Suppressor macrophage treated with lipopolysaccharide for 4 hours (primary cell): ENCODE data around the gene FBLN7.
A peak's percentile ranks its signal among the peaks of the same experiment; 100 is the strongest.

Source experiments
- DNase-seq: peaks from one replicate; pipeline ENCODE4 v3.0.0-alpha.2; 2020

FBLN7 gene

DNA sequence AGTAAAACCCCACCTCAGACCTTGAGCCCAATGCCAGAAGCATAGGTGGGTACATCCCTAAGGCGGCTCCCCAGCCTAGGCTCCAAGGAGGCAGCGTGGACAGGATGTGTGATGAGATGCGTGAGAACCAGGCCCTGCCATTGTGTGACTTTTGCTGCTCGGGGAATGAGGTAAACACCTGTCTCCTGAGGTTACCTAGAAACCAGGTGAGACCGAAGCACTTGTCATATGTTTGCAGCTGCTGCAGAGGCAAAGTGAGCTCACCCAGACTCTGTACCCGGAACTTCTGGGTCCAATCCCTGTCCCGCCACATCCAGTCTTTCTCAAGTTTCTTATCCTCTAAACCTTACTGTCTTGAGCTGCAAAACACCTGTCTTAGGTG, 3.4 kb downstream of the FBLN7 start:
- DNase-seq, result no peak

- DNase-seq, result no peak
Measured at GRCh38 chr2:112142525-112143078, 4.4 kb downstream of the FBLN7 start.

GRCh38 chr2:112143150-112143549, 5.0 kb downstream of the FBLN7 start:
- DNase-seq, result no peak

GRCh38 chr2:112144966-112145365, 6.8 kb downstream of the FBLN7 start:
- no peak for DNase-seq

DNA sequence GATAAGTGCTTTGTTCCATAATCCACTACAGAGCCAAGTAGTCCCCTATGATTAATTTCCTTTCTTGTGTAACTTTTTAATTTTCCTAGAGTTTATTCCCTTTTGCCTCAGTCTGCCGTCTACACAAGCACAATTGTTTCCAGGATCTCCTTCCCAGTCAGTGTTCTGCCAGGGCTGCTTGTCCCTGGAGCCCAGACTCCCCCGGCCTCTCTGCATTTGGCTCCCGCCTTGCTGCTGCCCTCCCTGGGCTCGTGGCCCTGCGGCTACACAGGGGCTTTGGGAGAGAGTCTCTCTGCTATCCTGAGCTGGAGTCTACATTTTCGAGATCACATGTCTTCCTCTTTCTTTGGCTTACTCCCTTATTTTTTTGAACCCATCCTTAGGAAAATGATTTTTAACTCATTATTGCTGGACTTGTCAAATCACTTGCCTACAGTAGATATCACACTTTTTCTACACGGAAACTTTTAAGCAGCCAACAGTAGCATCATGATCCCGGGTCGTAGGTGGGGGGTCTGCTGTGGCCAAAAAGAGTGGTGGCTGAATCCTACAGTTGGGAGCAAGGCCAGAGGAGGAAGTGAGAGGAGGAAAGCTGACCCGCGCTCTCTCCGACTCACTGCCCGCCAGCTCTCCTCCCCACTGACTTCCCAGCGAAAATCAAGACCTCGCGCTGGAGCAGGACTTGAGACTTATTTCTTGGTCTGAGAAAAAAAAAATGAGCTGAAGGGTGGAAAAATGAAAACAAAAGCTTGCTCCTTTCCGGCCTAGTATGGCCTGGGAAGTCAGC, 9.4 kb downstream of the FBLN7 start:
- DNase-seq, result no peak

- no peak for DNase-seq
Measured at GRCh38 chr2:112148477-112148876, 10.3 kb downstream of the FBLN7 start.

DNA sequence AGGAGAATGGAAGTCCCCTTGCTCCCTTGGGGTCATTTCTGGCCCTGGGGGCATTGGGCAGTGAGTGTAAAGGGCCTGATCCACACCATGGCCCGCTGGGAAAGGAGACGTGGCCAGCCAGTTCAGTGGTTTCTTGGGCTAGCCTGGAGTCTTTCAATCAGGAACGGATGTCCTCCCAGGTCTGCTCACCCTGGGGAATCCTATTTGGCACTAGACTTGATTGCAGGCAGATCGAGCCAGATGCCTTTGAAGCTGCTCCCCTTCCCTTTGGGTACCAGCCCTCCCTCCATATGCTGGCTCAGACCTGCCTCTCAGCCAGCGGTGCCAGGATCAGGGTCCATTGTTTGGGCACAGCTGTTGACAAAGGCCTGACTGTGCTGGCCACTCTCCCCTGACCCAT, 11.0 kb downstream of the FBLN7 start:
- no peak for DNase-seq

GRCh38 chr2:112149866-112150435, 11.8 kb downstream of the FBLN7 start:
- DNase-seq, result no peak

DNA sequence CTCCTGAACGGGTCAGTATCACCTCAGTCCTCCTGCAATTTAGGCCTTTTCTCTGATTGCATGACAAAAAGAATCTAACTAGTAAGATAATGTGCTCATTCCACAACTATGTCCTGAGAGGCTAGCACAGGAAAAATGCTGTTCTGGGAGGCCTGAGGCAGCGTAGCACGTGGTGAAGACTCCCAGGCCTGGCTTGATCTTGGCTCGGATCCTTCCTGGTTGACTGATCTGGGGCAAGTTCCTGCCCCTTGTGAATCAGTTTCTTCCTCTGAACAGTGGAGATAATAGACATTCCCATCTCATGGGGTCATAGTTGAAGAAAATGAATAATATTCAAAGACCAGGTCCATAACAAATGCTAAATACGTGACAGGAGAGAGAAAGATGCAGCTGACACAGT, 12.3 kb downstream of the FBLN7 start:
- no peak for DNase-seq

DNA sequence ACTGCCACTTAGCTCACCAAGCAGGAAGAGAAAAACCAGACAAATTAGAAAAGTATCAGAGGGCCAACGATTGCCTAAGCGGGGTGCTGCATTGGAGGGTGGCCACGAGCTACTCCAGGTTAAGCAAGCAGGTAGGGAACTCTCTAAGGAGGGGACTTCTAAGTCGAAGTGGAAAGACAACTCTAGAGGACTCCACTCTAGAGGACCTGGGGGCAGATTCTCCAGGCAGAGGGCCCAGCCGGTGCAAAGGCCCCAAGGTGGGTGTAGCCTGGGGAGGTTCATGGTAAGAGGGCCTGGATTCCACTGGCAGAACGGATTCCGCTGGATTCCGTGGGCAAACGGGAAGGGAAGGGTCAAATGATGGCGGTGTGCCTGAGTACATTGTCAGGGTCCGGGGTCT, 12.7 kb downstream of the FBLN7 start:
- no peak for DNase-seq

DNA sequence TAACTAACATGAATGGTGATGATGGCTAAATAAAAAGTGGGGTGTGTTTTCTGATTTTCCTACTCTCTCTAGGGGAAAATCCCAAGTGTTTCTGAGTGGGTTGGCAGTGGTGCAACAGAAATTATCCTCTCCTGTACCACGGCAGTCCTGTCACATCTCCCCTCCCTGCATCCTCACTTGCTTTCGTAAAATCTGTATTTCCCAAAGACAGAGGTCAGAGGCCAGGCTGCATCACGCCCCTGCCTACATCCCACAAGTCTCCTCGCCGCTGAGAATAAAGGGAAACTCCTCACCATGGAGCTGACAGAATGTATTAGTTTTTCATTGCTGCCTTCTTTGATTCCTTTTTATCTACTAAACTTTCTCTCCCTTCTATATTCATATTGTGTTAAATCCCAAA, 13.1 kb downstream of the FBLN7 start:
- DNase-seq, result no peak

GRCh38 chr2:112151701-112152440, 13.7 kb downstream of the FBLN7 start:
- DNase-seq, result no peak

GRCh38 chr2:112152476-112153178, 14.4 kb downstream of the FBLN7 start:
- no peak for DNase-seq

- no peak for DNase-seq
Measured at GRCh38 chr2:112153179-112153490, 14.9 kb downstream of the FBLN7 start.

GRCh38 chr2:112153501-112153900, 15.3 kb downstream of the FBLN7 start:
- DNase-seq, result no peak

DNA sequence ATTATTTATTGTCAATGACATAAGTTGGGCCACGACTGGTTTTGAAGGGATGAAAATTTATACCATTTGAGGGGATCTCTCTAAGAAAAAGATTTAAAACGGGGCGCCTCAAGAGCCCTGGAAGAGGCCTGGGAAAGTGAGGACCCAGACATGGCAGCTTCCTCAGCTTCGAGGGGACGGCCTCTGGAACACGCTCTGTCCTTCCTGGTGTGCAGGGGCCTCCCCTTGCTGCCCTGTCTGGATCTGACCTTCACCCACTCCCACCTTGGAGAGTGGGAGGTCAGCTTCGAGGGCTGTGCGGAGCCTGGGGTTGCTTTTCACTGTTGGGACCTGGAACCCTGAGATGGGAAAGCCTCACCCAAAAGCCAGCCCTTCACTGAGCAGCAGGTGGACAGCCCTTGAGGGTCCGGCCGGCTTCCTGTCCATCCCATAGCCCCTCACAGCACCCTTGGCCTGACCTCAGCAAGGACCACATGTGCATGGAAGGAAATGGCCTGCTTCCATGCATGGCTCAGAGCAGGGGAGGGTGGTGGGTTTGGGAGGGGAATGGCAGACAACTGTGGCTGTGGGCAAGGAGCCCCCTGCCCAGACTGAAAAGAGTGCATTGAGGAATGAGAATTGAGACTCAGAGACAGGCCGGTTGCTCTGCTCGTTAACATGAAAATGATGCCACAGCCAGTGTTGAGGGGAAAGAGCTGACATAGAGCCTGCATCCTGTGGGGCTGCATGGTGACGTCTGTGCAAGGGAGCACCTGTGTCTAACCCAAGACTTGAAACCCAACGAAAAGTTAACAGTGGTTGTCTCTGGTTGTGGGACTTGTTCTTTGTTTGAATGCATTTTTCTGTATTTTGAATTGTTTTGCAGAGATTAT, 16.3 kb downstream of the FBLN7 start:
- no peak for DNase-seq

DNA sequence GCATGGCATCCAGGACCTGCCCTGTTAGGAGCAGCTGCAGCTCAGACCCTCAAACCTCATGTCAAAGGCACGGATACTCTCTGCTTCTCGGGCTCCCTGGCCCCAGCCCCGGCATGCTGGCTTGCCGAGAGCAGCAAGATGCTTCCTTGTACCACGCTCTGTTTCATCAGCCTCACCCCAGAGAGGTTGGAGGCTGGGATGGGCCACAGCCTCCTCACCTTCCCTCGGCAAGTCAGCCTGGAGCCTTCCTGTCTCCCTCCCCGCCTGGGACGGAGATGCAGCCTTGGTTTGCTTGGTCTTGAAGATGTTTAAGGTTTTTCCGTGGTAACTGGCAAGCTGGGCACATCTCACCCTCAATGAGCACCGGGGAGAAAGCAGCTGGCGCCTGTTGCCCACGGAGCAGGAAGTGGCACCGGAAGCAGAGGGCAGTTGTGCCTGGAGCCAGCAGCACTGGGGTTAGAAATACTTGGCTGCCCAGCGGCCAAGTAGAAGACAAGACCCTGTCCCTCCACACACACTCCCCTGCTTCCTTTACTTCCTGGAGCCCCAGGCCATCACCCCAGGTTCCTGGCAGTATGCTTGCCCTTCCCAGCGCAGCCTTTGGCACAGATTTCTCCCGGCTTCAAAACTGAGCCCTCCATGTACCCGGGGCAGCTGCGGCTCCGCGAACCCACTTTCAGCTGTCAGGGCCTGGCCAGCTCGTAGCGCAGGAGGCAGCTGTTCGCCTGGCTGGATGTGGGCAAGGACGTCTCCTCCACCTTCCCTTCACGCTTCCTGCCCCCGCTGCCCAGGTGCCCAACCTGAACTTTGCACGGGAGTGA, 17.4 kb downstream of the FBLN7 start:
- peak; percentile 7 for DNase-seq

GRCh38 chr2:112156152-112156986, 18.2 kb downstream of the FBLN7 start:
- DNase-seq, result no peak

DNA sequence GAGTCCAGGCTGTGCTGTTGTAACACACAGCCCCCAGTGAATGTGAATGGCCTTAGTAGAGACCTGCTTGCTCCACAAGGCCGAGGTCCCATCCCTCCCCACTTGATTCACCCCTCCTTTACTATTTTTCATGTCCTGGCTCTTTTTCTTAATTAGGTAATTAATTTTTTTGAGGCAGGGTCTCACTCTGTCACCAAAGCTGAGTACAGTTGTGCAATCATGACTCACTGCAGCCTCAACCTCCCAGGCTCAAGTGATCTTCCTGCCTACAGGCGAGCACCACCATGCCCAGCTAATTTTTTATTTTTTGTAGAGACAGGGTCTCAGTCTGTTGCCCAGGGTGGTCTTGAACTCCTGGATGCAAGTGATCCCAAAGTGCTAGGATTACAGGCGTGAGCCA, 19.3 kb downstream of the FBLN7 start:
- peak; percentile 19 for DNase-seq

- no peak for DNase-seq
Measured at GRCh38 chr2:112159454-112159921, 21.3 kb downstream of the FBLN7 start.
